Measurements from ENCODE around the gene KCTD4. TPM values are rescaled to one million over a fixed set of nuclear protein-coding genes. Genes with fewer than 3 reads are reported as not detected.

The KCTD4 gene
- total RNA-seq, 1 experiment from 2014 or later, result 0.79 TPM

DNA sequence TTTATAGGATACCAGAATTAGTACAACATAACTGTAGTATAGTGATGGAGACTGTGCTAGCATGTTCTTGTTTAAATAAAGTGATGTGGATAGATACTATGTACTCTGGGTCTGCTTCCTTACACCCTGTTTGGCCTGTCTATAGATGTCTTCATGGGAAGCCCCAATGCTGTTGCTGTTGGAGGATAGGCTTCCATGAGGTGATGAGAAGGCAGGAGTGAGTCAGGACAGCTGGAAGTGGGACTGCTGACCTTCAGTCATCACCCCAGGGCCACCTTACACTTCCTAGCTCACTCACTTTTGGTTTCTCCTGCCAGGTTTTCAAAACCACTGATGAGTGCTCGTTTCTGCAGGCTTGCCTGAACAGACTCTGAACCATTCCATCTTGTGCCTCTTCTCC is 4.2 kb downstream of the KCTD4 start:
- Mint-ChIP-seq H3K27me3 (ENCODE audit: insufficient read depth, unreplicated experiment) (no peaks in the 10 kb centered on the region), H3K4me1 (ENCODE audit: insufficient read depth, unreplicated experiment) (peaks cover 38% of the 10 kb centered on the region), H3K4me3 (ENCODE audit: unreplicated experiment) (no peak overlapping the region), H3K27ac (ENCODE audit: low read depth, unreplicated experiment) (peak overlapping the region; percentile 14), H3K9me3 (ENCODE audit: unreplicated experiment) (no peaks in the 10 kb centered on the region), H3K36me3 (ENCODE audit: insufficient read depth, unreplicated experiment) (peaks cover 1% of the 10 kb centered on the region)
- DNase-seq (ENCODE audit: unreplicated experiment), result peak; percentile 74
- ChIA-PET CTCF (interaction anchor here (0.6 to 5.7 kb wide), 3 partner anchors 9 to 223 kb away, joined by 3 to 65 read pairs (median 4); no protein-coding TSS in a partner anchor), POLR2A (interaction anchor here (0.6 to 10.5 kb wide), 9 partner anchors 10 to 145 kb away, joined by 3 to 153 read pairs (median 6); partner anchors contain the start of genes GTF2F2 and TPT1)
- intact Hi-C loops (cut with micrococcal nuclease), result no loop called here
- TF ChIP-seq, protein P1, sequence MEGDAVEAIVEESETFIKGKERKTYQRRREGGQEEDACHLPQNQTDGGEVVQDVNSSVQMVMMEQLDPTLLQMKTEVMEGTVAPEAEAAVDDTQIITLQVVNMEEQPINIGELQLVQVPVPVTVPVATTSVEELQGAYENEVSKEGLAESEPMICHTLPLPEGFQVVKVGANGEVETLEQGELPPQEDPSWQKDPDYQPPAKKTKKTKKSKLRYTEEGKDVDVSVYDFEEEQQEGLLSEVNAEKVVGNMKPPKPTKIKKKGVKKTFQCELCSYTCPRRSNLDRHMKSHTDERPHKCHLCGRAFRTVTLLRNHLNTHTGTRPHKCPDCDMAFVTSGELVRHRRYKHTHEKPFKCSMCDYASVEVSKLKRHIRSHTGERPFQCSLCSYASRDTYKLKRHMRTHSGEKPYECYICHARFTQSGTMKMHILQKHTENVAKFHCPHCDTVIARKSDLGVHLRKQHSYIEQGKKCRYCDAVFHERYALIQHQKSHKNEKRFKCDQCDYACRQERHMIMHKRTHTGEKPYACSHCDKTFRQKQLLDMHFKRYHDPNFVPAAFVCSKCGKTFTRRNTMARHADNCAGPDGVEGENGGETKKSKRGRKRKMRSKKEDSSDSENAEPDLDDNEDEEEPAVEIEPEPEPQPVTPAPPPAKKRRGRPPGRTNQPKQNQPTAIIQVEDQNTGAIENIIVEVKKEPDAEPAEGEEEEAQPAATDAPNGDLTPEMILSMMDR (IDR thresholded peaks at IDR 0.05; ENCODE audit: unreplicated experiment), result no peak
- BruUV-seq (replicated peaks), result no TSS peak

DNA sequence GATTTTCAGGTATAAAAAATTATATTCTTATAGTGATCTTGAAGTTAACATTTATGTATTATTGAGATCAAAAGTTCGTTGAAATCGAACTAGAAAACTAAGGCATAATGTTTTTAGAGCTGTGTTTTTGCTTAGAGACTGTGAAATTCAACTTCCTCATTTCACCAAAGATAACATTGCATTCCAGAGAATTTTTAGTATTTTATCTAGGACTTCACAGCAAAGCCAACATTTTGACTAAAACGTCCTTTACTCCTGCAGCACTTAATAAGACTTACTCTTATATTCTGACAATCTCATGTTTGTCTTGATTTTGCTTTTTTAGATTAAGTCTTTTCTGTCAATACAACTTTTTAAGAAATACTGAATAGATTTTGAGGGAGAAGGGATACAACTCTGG is 4.7 kb downstream of the KCTD4 start:
- Mint-ChIP-seq H3K9me3 (ENCODE audit: unreplicated experiment) (no peaks in the 10 kb centered on the region), H3K27ac (ENCODE audit: low read depth, unreplicated experiment) (peak overlapping the region; percentile 14), H3K4me1 (ENCODE audit: insufficient read depth, unreplicated experiment) (peaks cover 38% of the 10 kb centered on the region), H3K4me3 (ENCODE audit: unreplicated experiment) (no peak overlapping the region), H3K27me3 (ENCODE audit: insufficient read depth, unreplicated experiment) (no peaks in the 10 kb centered on the region), H3K36me3 (ENCODE audit: insufficient read depth, unreplicated experiment) (no peaks in the 10 kb centered on the region)
- intact Hi-C loops (cut with micrococcal nuclease), result no loop called here
- TF ChIP-seq, protein P1 (IDR thresholded peaks at IDR 0.05; ENCODE audit: unreplicated experiment), result no peak
- no TSS peak for BruUV-seq (replicated peaks)
- ChIA-PET CTCF (interaction anchor here (0.6 to 5.7 kb wide), 6 partner anchors 9 to 222 kb away, joined by 3 to 65 read pairs (median 3); no protein-coding TSS in a partner anchor), POLR2A (interaction anchor here (0.6 to 10.5 kb wide), 13 partner anchors 10 to 145 kb away, joined by 3 to 153 read pairs (median 5); partner anchors contain the start of genes GTF2F2 and TPT1)
- no peak for DNase-seq (ENCODE audit: unreplicated experiment)

DNA sequence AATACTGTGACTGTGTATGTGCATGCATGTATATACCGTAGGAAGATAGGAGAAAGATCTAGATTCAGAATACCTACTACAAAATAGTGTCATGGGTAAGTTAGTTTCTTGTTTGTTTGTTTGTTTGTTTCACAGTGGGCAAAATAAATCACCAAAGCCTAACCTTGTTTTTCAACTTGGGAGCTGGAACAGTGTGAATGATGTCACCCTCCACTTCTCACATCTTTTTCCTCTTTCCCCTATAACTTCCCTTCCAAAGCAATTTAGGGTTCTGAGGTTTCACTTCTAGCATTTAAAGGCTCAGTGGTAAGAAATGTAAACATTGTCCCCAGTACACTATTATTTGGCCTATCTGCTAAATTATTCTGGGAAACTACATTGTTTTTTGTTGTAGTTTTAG is 5.4 kb downstream of the KCTD4 start:
- TF ChIP-seq, protein P1 (IDR thresholded peaks at IDR 0.05; ENCODE audit: unreplicated experiment), result no peak
- no peaks in the 10 kb centered on the region for H3K9me3 Mint-ChIP-seq (ENCODE audit: unreplicated experiment)
- peak overlapping the region; percentile 14 for H3K27ac Mint-ChIP-seq (ENCODE audit: low read depth, unreplicated experiment)
- peaks cover 32% of the 10 kb centered on the region for H3K4me1 Mint-ChIP-seq (ENCODE audit: insufficient read depth, unreplicated experiment)
- ChIA-PET CTCF (interaction anchor here (0.6 to 5.7 kb wide), 5 partner anchors 9 to 138 kb away, joined by 3 to 65 read pairs (median 3); no protein-coding TSS in a partner anchor), POLR2A (interaction anchor here (0.7 to 10.5 kb wide), 11 partner anchors 11 to 139 kb away, joined by 3 to 153 read pairs (median 8); partner anchors contain the start of gene GTF2F2)
- H3K36me3 Mint-ChIP-seq (ENCODE audit: insufficient read depth, unreplicated experiment), result no peaks in the 10 kb centered on the region
- no peaks in the 10 kb centered on the region for H3K27me3 Mint-ChIP-seq (ENCODE audit: insufficient read depth, unreplicated experiment)
- no peak overlapping the region for H3K4me3 Mint-ChIP-seq (ENCODE audit: unreplicated experiment)
- intact Hi-C loops (cut with micrococcal nuclease), result loop anchor here (1.0 to 2.0 kb wide), 2 partner anchors 34 to 75 kb away; partner anchors contain the start of gene GTF2F2
- no peak for DNase-seq (ENCODE audit: unreplicated experiment)
- BruUV-seq (replicated peaks), result no TSS peak

DNA sequence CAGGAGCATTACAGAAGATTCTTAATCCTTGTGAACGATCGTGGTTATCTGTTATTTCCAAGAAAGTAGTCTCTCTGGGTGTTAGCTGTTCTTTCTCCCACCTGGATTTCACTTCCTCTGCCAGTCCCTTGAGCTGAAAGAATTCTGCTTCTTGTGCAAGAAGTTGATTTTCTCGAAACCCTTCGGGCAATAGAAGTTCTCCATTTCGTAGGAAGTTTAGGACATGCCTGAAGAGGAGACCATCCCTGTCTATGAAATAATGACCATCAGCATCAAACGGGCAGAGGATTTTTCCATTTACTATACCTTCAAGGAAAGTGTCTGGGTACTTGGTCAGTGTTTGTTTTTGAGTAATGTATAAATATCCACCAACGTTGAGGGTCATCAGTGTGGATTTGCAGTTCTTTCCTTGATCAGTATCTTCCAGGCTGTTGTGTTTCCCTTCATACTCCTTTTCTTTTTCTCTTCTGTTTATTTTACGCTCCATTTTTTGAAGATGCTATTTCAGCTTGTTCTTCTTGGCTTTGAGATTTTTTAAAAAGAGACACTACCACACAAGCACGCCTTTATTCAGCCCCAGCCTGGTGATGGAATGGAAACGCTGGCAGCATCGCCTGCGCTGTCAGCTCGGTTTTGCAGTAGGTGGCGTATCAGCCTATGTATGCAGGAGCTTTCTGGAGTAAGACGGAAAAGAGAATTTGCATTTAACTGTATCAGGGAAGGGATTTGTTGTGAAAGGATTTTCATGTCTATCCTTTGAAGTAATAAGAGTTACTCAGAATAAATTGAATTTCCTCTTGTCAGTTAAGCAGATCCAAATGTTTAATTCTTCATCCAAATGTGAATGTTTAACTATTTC is 6.5 kb downstream of the KCTD4 start:
- H3K4me3 Mint-ChIP-seq (ENCODE audit: unreplicated experiment), result peak overlapping the region; percentile 72
- DNase-seq (ENCODE audit: unreplicated experiment), result peak; percentile 78
- CTCF ChIA-PET, result interaction anchor here (0.6 to 5.7 kb wide), 23 partner anchors 10 to 969 kb away, joined by 3 to 65 read pairs (median 5); no protein-coding TSS in a partner anchor
- H3K9me3 Mint-ChIP-seq (ENCODE audit: unreplicated experiment), result no peaks in the 10 kb centered on the region
- BruUV-seq (replicated peaks), result TSS peak; percentile 75
- no peaks in the 10 kb centered on the region for H3K36me3 Mint-ChIP-seq (ENCODE audit: insufficient read depth, unreplicated experiment)
- TF ChIP-seq, protein P1 (IDR thresholded peaks at IDR 0.05; ENCODE audit: unreplicated experiment), result peak; percentile 69
- POLR2A ChIA-PET, result interaction anchor here (0.6 to 10.5 kb wide), 24 partner anchors 12 to 148 kb away, joined by 3 to 153 read pairs (median 7); partner anchors contain the start of genes GTF2F2 and TPT1
- intact Hi-C loops (cut with micrococcal nuclease), result loop anchor here (1.0 to 2.0 kb wide), 5 partner anchors 59 to 147 kb away; partner anchors contain the start of gene GTF2F2
- H3K4me1 Mint-ChIP-seq (ENCODE audit: insufficient read depth, unreplicated experiment), result peaks cover 24% of the 10 kb centered on the region
- H3K27ac Mint-ChIP-seq (ENCODE audit: low read depth, unreplicated experiment), result peak overlapping the region; percentile 75
- no peaks in the 10 kb centered on the region for H3K27me3 Mint-ChIP-seq (ENCODE audit: insufficient read depth, unreplicated experiment)

Data from MCF 10A (cell line).